Activated T-cell treated with anti-CD3 and anti-CD28 coated beads, Interleukin-2, amount 50 U/mL, for 48 hours (primary cell): ENCODE data around the gene MIA.
"Not testable (repeated sequence)": the region's sequence is repeated elsewhere in the genome, so short reads cannot be mapped to it uniquely, and the experiment has no call there.

Experiments used
- DNase-seq, 2 experiments: peaks; one replicate each; pipeline ENCODE4 v3.0.0-alpha.2; 2020

Gene MIA

DNA sequence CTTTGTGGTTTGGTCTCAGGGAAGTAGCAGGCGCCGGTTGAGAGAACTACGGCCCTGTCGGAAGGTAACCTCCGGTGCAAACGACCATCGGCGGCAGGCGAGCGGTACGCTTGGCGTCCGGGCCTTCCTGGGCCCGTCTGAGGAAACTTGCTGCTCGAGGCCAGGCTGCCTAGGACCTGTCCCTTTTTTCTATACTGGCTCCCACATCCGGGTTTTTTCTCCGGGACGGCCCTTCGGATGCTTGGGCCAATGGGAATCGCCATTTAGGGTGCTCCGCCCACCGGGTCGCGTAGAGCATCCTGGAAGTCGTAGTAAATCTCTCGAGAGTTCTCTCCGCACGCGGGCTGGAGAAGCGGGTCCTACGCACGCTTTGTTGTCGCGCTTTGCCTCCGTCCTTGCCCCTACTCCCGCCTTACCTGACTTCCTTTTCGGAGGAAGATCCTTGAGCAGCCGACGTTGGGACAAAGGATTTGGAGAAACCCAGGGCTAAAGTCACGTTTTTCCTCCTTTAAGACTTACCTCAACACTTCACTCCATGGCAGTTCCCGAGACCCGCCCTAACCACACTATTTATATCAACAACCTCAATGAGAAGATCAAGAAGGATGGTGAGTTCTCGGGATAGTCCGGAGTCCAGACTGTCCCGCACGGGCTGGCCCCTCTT is 24.3 kb upstream of the MIA start, which contains the start of gene SNRPA:
Gene SNRPA, plus strand, starts transcription at position 330 of the 664 bp plus-strand sequence. Its CDS starts 206 bp downstream, at position 536.
- peak; percentile 97 to 98 for DNase-seq

DNA sequence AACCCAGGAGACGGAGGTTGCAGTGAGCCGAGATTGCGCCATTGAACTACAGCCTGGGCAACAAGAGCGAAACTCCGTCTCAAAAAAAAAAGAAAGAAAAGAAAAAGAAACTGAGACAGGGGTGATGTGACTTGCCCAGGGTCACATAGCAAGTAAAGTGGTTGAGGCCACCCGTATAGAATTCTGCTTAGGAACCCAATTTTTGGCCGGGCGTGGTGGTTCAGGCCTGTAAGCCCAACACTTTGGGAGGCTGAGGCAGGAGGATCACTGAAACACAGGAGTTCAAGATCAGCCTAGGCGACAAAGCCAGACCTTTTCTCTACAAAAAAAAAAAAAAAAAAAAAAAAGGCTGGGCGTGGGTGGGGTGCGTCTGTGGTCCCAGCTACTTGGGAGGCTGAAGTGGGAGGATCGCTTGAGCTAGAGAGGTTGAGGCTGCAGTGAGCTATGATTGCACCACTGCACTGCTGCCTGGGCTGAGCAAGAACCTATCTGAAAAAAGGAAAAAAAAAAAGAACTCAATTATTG is 23.0 kb upstream of the MIA start:
- DNase-seq = peak; percentile 45 to 50

DNA sequence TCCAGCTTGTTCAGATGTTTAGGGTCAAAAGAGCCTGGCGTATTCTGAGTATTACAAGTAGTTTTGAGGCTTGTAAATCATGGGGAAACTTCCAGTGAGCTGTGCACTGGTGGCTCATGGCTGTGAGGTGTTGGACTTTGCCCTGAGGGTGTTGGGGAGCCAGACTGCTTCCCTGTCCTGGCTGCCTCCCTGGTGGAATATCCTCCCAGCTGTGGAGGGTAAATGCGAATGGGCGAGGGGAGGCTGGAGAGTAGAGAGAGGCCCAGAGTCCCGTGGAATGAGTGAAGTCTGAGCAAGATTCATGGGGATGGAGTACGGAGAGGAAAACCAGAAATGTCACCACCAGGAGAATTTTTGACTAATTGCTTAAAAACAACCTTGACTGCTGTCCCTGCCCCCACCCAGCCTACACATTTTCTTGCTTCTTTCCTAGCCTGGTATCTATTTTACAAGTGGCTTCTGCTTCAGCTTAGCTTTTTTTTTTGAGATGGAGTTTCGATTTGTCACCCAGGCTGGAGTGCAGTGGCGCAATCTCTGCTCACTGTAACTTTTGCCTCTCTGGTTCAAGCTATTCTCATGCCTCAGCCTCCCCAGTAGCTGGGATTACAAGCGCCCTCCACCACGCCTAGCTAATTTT is 20.6 kb upstream of the MIA start:
- peak; percentile 79 to 82 for DNase-seq

DNA sequence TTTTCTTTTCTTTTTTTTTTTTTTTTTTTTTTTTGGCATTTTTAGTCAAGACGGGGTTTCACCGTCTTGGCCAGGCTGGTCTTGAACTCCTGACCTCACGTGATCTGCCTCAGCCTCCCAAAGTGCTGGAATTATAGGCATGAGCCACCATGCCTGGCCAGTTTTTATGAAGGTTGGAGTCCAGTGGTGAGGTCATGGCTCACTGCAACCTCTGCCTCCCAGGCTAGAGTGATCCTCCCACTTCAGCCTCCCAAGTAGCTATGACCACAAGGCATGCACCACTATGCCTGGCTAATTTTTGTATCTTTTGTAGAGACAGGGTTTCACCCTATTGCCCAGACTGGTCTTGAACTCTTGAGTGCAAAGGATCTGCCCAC is 20.1 kb upstream of the MIA start:
- no peak for DNase-seq

DNA sequence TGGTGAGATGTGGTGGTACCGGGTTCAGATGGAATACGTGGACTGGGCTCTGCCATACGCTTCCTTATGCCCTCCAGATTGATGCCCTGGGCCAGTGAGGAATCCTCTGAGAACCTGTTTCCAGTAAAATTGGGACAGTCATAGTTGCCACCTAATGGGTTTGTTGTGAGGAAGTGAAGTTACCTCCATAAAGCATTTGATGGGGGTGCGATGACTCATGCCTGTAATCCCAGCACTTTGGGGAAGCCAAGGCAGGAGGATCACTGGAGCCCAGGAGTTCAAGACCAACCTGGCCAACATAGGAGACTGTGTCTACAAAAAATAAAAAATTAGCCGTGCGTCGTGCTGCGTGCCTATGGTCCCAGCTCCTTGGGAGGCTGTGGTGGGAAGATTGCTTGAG is 19.5 kb upstream of the MIA start:
- no peak for DNase-seq

DNA sequence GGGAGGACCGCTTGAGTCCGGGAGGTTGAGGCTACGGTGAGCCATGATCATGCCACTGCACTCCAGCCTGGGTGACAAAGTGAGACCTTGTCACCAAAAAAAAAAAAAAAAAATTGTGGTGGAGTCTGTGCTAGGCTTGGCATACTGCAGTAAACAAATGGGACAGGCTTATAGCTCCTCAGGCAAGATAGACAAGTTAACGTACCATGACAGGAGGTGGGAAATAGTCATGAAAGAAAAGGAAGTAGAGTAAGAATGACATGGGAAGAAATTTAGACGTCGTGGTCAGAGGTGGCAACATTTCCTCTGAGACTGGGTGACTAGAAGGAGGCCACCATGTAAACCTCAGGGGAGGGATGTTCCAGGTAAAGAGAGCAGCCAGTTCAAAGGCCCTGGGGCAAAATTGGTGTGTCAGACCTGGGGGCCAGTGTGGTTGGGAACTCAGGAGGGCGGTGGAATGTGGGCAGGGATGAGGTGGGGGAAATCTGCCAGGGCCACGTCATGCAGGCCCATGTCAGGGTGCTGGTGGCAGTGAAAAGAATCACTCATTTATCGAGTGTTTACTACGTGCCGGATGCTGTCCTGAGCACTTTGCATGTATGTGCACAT is 18.7 kb upstream of the MIA start:
- peak; percentile 63 to 77 for DNase-seq

DNA sequence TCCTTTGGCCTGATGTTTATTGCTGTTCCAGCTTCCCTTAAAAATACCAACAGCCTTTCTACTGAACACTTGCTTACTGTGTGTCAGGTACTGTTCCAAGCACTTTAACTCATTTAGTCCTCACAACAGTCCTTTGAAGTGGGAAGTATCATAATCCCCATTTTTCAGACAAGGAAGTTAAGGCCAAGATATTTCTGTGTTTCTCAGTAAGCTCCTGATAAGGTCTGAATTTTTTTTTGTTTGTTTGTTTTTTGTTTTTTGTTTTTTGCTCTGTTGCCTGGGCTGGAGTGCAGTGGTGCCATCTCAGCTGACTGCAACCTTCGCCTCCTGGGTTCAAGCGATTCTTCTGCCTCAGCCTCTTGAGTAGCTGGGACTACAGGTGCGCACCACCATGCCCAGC is 16.8 kb upstream of the MIA start:
- no peak for DNase-seq

DNA sequence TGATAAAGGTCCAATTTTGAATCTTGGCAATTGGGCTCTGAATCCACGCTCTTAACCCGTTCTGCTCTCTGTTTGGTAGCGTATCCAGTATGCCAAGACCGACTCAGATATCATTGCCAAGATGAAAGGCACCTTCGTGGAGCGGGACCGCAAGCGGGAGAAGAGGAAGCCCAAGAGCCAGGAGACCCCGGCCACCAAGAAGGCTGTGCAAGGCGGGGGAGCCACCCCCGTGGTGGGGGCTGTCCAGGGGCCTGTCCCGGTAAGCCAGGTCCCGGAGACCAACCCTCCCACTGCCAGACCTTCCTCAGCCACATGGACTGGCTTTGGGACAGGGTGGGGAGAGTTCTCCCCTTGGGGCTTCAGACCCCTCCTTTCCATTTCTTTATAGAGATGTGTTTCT is 16.0 kb upstream of the MIA start:
- DNase-seq = no peak

DNA sequence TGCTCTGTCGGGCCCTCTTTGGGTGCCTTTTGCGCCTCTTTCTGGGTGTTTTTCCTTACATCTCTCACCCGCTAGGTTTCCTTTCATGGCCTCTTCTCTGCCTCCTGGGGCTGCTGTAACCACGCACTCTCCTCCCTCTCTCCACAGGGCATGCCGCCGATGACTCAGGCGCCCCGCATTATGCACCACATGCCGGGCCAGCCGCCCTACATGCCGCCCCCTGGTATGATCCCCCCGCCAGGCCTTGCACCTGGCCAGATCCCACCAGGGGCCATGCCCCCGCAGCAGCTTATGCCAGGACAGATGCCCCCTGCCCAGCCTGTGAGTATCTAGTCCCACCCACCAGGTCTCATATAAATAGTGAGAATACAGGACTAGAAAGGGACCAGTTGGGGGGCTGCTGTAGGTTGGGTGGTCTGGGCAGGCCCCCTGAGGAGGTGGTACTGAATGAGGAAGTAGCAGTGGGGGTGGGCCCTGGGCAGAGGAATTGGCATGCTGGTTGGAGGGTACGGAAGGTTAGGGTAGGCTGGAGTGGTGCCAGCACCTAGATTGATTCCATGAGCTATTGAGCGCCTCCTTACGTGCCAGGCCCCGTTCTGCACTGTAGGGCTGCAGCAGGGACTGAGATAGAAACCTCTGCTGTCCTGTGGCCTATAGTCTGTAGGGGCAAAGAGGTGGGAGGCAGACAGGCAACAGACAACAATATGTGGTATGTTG is 12.4 kb upstream of the MIA start:
- peak in 1 of 2 experiments; percentile 42 for DNase-seq

DNA sequence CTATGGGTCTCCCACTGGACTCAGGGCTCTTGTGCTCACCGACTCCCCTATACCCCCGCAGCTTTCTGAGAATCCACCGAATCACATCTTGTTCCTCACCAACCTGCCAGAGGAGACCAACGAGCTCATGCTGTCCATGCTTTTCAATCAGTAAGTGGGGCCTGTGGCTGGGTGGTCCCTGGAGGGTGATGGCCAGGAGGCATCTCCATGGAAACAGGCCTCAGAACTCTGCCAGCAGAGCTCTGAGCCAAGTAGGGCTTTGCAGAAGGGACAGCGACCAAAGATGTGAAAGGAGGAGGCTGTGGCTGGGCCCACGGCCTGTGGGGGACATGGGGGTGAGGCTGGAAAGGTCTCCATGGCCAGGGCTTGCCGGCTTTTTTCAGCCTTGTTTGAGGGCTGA is 11.8 kb upstream of the MIA start:
- DNase-seq = peak in 1 of 2 experiments; percentile 26

DNA sequence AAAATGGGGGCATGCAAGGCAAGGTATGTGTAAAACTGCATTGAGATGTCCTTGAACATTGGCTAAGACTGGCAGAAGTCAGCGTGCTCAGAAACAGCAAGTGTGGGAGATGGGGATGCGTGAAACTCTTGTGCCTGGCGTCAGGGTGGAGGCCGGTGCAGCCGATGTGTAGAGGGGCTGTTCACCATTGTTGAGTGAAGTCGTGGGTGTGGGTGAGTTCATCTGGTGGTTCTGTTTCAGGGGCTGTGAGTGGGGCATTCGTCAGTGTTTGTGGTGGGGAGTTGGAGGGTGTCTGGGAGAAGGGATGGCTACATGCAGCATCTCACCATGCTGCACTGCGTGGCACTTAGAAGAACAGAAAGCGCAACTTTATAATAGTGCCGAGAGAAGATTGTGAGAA is 11.4 kb upstream of the MIA start:
- peak; percentile 53 to 60 for DNase-seq

DNA sequence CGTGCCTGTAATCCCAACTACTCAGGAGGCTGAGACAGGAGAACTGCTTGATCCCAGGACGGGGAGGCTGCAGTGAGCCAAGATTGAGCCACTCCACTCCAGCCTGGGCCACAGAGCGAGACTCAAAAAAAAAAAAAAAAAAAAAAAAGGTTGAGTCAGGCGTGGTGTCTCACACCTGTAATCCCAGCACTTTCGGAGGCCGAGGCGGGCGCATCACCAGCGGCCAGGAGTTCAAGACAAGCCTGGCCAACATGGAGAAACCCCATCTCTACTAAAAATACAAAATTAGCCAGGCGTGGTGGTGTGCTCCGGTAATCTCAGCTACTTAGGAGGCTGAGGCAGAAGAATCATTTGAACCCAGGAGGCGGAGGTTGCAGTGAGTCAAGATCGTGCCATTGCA is 8.9 kb upstream of the MIA start:
- peak in 1 of 2 experiments; percentile 30 for DNase-seq

DNA sequence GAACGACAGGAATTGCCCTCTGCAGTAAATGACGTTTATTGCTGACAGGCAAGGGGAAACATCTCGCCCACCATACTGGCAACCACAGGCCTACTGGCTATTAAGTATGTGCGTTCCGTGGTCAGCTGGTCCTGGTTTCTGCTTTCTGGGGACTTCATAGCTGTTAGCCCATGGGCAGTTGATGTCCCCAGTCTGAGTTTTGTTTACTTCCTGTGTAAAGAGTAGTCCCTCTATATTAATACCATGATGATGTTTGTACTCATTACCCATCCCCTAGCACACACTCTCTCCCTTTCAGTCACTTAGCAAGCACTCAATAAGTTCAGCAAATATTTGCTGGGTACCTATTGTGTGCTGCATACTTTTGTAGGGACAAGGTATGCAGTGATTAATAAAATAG is 6.5 kb upstream of the MIA start:
- no peak for DNase-seq

DNA sequence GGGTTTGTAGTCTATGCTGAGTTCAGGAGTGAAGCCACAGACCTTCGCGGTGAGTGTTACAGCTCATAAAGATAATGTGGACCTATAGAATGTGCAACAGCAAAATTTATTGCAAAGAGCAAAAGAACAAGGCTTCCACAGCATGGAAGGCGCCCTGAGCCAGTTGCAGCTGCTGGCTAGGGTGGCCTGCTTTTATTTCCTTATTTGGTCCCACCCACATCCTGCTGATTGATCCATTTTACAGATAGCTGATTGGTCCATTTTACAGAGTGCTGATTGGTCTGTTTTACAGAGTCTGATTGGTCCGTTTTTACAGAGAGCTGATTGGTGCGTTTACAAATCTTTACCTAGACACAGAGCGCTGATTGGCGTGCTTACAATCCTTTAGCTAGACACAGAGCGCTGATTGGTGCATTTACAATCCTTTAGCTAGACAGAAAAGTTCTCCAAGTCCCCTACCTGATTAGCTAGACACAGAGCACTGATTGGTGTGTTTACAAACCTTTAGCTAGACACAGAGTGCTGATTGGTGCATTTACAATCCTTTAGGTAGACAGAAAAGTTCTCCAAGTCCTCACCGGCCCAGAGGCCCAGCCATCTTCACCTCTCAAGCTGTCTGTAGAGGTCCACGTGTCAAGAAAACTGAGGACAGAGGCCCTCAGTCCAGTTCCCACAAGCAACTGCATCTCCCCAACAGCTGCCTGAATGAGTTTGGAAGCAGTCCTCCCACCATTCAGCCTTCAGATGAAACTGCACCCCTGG is 4.0 kb upstream of the MIA start:
- DNase-seq = not testable (repeated sequence)

DNA sequence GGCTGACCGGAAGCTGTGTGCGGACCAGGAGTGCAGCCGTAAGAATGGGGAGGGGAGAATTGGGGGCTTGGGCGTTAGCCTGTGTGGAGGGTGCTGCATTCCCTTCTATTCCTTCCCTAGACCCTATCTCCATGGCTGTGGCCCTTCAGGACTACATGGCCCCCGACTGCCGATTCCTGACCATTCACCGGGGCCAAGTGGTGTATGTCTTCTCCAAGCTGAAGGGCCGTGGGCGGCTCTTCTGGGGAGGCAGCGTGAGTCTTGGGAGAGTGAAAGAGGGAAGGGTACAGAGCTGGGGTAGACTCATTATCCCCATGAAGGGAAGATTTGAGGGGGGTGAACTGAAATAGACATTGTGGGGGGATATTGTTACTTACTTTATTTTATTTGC is 306 bp downstream of the MIA start:
- DNase-seq = no peak

DNA sequence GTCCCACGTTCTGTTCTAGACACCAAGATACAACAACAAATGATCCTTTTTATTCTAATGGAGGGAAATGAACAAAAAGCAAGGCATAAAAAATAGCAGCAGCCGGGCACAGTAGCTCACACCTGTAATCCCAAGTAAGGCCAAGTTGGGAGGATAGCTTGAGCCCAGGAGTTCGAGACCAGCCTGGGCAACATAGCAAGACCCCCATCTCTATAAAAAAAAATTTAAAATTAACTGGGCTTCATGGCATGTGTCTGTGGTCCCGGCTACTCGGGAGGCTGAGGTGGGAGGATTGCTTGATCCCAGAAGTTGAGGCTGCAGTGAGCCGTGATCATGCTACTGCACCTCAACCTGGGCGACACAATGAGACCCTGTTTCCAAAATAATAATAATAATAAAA is 1.0 kb downstream of the MIA start:
- DNase-seq = no peak

DNA sequence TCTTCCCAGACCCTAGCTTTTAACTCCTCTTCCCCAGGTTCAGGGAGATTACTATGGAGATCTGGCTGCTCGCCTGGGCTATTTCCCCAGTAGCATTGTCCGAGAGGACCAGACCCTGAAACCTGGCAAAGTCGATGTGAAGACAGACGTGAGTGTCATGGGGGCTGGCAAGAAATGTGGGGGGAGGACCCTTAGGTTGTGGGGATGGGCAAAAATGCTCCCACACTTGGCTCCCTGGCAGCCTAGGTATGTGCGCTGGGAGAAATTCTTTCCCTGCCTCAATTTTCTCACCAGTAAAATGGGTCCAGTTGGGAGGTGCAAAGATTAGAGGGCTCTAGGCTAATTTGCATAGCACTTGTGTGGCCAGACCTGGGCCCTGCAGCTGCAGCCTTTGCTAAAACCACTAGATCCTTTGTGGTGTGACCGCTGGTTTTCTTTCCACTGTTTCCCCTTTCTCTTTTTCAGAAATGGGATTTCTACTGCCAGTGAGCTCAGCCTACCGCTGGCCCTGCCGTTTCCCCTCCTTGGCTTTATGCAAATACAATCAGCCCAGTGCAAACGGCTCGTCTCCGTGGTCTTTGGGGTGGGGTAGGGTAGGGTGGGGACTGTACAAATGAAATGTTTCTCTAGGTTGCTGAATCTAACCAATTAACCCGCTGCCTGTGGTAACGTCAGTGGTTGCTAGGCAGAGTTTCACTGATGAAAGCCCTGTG is 1.8 kb downstream of the MIA start:
- peak; percentile 90 to 91 for DNase-seq

DNA sequence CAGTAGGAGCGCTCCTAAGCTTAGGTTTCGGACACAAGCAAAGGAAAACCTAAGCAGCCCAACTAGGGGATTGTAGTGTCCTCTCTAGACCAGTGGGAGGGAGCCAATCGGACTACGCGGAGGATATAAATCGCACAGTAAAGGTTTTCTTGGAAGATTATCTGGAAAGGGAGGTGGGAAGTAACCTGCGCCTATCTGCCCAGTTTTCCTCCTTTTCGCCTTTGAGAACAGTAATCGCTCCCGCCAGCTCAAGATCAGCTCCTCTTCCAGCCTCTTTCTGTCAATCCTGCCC is 2.3 kb downstream of the MIA start:
- DNase-seq = no peak

DNA sequence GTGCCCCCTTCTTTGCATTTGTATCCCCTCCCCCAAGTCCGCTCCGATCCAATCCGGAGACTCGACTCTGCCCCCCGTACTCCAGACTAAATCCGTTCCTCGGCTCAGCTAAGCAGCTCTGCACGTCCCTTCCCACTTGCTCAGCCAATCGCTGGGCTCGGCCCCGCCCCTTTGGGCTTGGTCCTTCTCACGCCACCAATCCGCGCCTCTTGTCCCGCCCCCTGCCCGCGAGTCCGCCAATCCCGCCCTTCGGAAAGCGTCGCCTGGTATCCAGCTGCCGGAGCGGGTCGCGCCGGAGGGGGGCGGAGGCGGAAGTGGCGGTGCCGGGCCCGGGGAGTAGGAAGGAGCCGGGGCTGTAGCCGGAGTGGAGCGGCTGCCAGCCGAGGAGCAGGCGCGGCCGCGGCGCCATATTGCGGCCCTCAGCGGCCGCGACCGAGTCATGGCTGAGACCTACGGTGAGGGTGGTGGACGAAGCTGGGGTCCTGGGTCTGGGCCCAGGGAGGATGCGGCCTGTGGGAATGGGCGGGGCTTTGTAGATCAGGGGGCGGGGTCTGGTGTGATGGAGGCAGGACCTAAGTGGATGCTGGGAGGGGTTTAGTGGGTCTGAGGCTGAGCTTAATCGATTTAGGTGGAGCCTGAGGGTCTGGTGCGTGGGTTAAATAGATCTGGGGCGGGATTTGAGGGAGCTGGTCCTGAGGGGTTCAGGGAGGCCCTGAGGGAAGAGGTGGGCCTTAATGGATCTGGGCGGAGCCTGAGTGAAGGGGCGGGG is 2.8 kb downstream of the MIA start, which contains the start of gene RAB4B:
Gene RAB4B, plus strand, starts transcription at position 311 of the 769 bp plus-strand sequence. Its CDS starts 129 bp downstream, at position 440.
- peak; percentile 100 for DNase-seq

DNA sequence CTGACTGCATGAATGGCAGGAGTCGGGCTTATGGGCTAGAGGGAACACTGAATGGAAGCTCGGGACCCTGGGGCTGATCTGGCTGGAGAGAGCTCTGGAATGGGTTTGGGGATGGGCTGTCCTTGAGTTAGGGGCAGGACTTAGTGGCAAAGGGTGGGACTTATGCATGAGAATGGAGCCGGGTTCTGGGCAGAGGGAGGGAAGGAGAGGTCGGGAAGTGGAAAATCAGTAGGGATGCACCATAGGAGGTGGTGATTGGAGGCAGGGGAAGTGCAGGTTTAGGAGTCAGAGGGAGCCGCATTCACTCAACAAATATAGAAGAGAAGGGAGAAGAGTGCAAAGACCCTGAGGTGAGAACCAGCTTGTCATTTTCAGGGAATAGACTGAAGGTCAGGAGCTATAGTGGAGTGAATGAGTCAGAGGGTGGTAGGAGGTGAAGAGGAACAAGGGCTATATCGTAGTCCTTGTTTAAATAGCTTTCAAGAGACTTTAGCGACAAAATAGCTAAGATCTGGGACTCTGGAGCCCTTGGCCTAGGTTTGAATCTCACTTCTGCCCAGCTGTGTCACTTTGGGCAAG is 3.5 kb downstream of the MIA start:
- DNase-seq = no peak

DNA sequence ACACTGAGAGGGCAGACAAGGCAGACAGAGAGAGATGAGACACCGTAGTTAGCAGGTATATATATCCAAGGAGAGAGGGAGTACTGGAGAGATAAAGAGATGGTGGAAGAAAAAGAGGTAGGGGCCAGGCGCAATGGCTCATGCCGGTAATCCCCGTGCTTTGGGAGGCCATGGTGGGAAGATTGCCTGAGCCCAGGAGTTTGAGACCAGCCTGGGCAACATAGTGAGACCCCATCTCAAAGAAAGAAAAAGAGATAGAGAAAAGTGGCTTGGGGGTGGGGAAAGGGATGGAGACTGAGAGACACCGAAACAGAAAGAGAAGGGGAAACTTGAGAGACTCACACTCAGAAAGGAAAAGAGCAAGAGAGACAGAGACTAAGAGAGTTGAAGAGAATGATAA is 5.3 kb downstream of the MIA start:
- no peak for DNase-seq
